Heart left ventricle (tissue), 13 donors: ENCODE measurements around the gene ARL15.

Experiments used
- CTCF ChIP-seq, 12 donors: fragments of 200-600 bp; sonication (generic) in 4 of 12; IDR thresholded peaks; one replicate each; pipeline versions ENCODE4 v1.5.0 to v1.8.0; 2018 to 2022; ENCODE audit warnings: antibody characterized with exemption in 12 of 12, mild to moderate bottlenecking in 5 of 12
- POLR2A ChIP-seq, 2 donors: fragments of 450-650 bp; IDR thresholded peaks; one replicate each; pipeline ENCODE4 v1.6.1; 2017; ENCODE audit warnings: antibody characterized with exemption in 2 of 2, mild to moderate bottlenecking in 2 of 2, moderate library complexity in 2 of 2
- donor health status: ischemic (EF 13 %, LVEDD 7.1; RV severe dilation, severe dysfunction).
- donor health status: DM: no; HTN: yes; CAD: no.
- donor health status: DM: no; HTN: no; CAD: no.
- donor health status: ischemic (EF 25% LVEDD 6.9; RV normal size, moderate dysfunction).
- donor health status: ischemic (EF 25% LVEDD 5.7; RV mildly dilated, moderate dysfunction).
- donor health status: ischemic (EF 35%, LVEDD 5.7; RV mildly dilated, moderate dysfunction).
- donor health status: nonischemic (EF 11% LVEDD 7.7; RV severe dilation, severe dysfunction).
- donor health status: DM: yes; HTN: yes; CAD: no.
- donor health status: PGD.
- donor health status: ischemic (EF 29% LVEDD 5.4; RV normal size, mild dysfunction).
- donor health status: nonischemic (EF 23%, LVEDD 6.1; RV moderate dilation, normal function).

GRCh38 chr5:53928641-53929040 lies 381.7 kb downstream of the ARL15 start:
- TF ChIP-seq POLR2A (IDR thresholded peaks at IDR 0.05), result no peak
- TF ChIP-seq CTCF (IDR thresholded peaks at IDR 0.05), result no peak
